GM12801 (cell line): ENCODE data around the gene ZNF235.

ENCODE experiments used
- CTCF ChIP-seq: IDR thresholded peaks from one replicate; pipeline ENCODE4 v1.5.1; 2011; ENCODE audit warnings: control low read depth; ENCODE audit not compliant: insufficient read length; ENCODE audit errors: extremely low read depth

ZNF235 gene

GRCh38 chr19:44255705-44256411 lies 49.0 kb downstream of the ZNF235 start:
- TF ChIP-seq CTCF: no peak

GRCh38 chr19:44254496-44254895 lies 50.3 kb downstream of the ZNF235 start:
- no peak for TF ChIP-seq CTCF

GRCh38 chr19:44236384-44236783 lies 68.4 kb downstream of the ZNF235 start:
- no peak for TF ChIP-seq CTCF
